Aorta (tissue), 5 donors: ENCODE results near the gene NR2F2. TPM values are rescaled to one million over a fixed set of nuclear protein-coding genes. Genes with fewer than 3 reads are reported as not detected.

Source experiments
- ATAC-seq: fragments of 200-7000 bp; cut with Tn5 transposase; one replicate; pipeline ENCODE4 v1.9.1; 2022; ENCODE audit warnings: moderate library complexity; ENCODE audit not compliant: low FRiP score
- DNase-seq, 2 donors: peaks; one replicate each; pipeline ENCODE4 v3.0.0-alpha.2; 2020
- H3K27ac ChIP-seq, 2 donors: one replicate each; pipeline ENCODE4 v1.5.1; 2013; ENCODE audit warnings: low read length in 2 of 2, mild to moderate bottlenecking in 2 of 2, moderate library complexity in 2 of 2, control low read depth in 1 of 2, inconsistent platforms in 1 of 2, low read depth in 1 of 2
- H3K27me3 ChIP-seq, 2 donors: one replicate each; pipeline ENCODE4 v1.6.1; 2013; ENCODE audit warnings: control low read depth in 1 of 2, low read length in 1 of 2, mild to moderate bottlenecking in 1 of 2, moderate library complexity in 1 of 2; ENCODE audit not compliant: insufficient read depth in 2 of 2, control insufficient read depth in 1 of 2
- H3K36me3 ChIP-seq, 2 donors: one replicate each; pipeline ENCODE4 v1.6.1; 2013; ENCODE audit warnings: control low read depth in 1 of 2, low read length in 1 of 2, mild to moderate bottlenecking in 1 of 2; ENCODE audit not compliant: insufficient read depth in 2 of 2, control insufficient read depth in 1 of 2
- H3K4me1 ChIP-seq, 2 donors: one replicate each; pipeline ENCODE4 v1.6.1; 2013; ENCODE audit warnings: low read length in 2 of 2, control low read depth in 1 of 2, mild to moderate bottlenecking in 1 of 2, moderate library complexity in 1 of 2; ENCODE audit not compliant: insufficient read depth in 2 of 2, control insufficient read depth in 1 of 2
- H3K4me3 ChIP-seq, 2 donors: one replicate each; pipeline ENCODE4 v1.5.1; 2013; ENCODE audit warnings: low read length in 2 of 2, control low read depth in 1 of 2, mild to moderate bottlenecking in 1 of 2
- H3K9me3 ChIP-seq: one replicate; pipeline ENCODE4 v1.6.1; 2013; ENCODE audit warnings: mild to moderate bottlenecking, low read length; ENCODE audit not compliant: control insufficient read depth
- WGBS, 2 donors: extraction: QIAGEN DNeasy Blood & Tissue Kit; methylation state at CpG; one replicate each; pipeline ENCODE4 v1.1.7; 2013; 5-methylcytosine and 5-hydroxymethylcytosine counted together
- intact Hi-C, 2 donors: fragments of 100-400 bp; cut with DNase I; formaldehyde crosslinking; loops; one replicate each; pipeline versions ENCODE4 v1.14.2 to v1.15.0; 2022
- polyA plus RNA-seq, 2 donors: library from polyadenylated mRNA; stranded (reverse); fragments of 200-250 nt; gene quantifications; one replicate each; pipeline ENCODE4 v1.2.3, GENCODE V29; 2013
- total RNA-seq, 2 donors: library from RNA; stranded (reverse); fragmentation: NEBNext Ultra II Directional; extraction: Animal tissue kit (Norgen Biotek cat#: 25700); gene quantifications; one replicate each; pipeline ENCODE4 v1.2.1, GENCODE V29; 2021
- donor health status: healthy with polysubstance abuse.
- donor health status: Bipolar disorder and iron deficiency.
- donor health status: DM: no; HTN: no; CAD: no.
- donor health status: DM: no; HTN: no; CAD: no.
- donor health status: DM: yes; HTN: yes; CAD: no.

The NR2F2 gene
- total and polyA plus RNA-seq, 4 donors, result 26.0 to 132 (median 108) TPM

GRCh38 chr15:96353416-96353929 lies 23.0 kb downstream of the NR2F2 start:
- no peaks in the 10 kb centered on the region for H3K36me3 ChIP-seq
- ATAC-seq (no peak), DNase-seq (no peak)
- no peaks in the 10 kb centered on the region for H3K4me1 ChIP-seq
- H3K27me3 ChIP-seq, result no peaks in the 10 kb centered on the region
- 85 to 88% methylated on average over 25 of the region's 25 CpGs for WGBS, 2 donors
- no peak overlapping the region for H3K27ac ChIP-seq
- H3K9me3 ChIP-seq, result no peaks in the 10 kb centered on the region
- no peak overlapping the region for H3K4me3 ChIP-seq
- intact Hi-C loops, result loop anchor here in 1 of 2 donors (5.0 to 10.0 kb wide), 2 partner anchors 1189 to 1426 kb away; no protein-coding TSS in a partner anchor

GRCh38 chr15:96353930-96354730 lies 23.6 kb downstream of the NR2F2 start:
- DNase-seq (peak; percentile 71 to 89), ATAC-seq (peak; percentile 63)
- intact Hi-C loops, result loop anchor here in 1 of 2 donors (5.0 to 10.0 kb wide), 2 partner anchors 1189 to 1427 kb away; no protein-coding TSS in a partner anchor
- Histone ChIP-seq H3K27me3 (no peaks in the 10 kb centered on the region), H3K4me3 (peak overlapping the region; percentile 57 to 94), H3K27ac (peak overlapping the region in 1 of 2 donors; percentile 83), H3K36me3 (no peaks in the 10 kb centered on the region), H3K9me3 (no peaks in the 10 kb centered on the region), H3K4me1 (no peaks in the 10 kb centered on the region)
- 12 to 13% methylated on average over 56 to 67 of the region's 67 CpGs for WGBS, 2 donors

GRCh38 chr15:96354731-96355567 lies 24.4 kb downstream of the NR2F2 start:
- Histone ChIP-seq H3K4me3 (peak overlapping the region; percentile 57 to 94), H3K4me1 (no peaks in the 10 kb centered on the region), H3K27me3 (no peaks in the 10 kb centered on the region), H3K27ac (peak overlapping the region in 1 of 2 donors; percentile 83), H3K9me3 (no peaks in the 10 kb centered on the region), H3K36me3 (no peaks in the 10 kb centered on the region)
- 16 to 26% methylated on average over 15 of the region's 15 CpGs for WGBS, 2 donors
- peak; percentile 78 for ATAC-seq
- intact Hi-C loops, result loop anchor here in 1 of 2 donors (5.0 to 10.0 kb wide), 3 partner anchors 52 to 1428 kb away; no protein-coding TSS in a partner anchor
- DNase-seq, result no peak

- Histone ChIP-seq H3K9me3 (no peaks in the 10 kb centered on the region), H3K4me3 (no peak overlapping the region), H3K27ac (no peak overlapping the region), H3K36me3 (no peaks in the 10 kb centered on the region), H3K4me1 (no peaks in the 10 kb centered on the region), H3K27me3 (no peaks in the 10 kb centered on the region)
- peak; percentile 26 to 67 for DNase-seq
- no peak for ATAC-seq
- 79 to 83% methylated on average over 7 of the region's 7 CpGs for WGBS, 2 donors
- intact Hi-C loops, result loop anchor here in 1 of 2 donors (5.0 to 10.0 kb wide), 2 partner anchors 52 to 1191 kb away; no protein-coding TSS in a partner anchor
Measured at GRCh38 chr15:96355568-96356187, 25.2 kb downstream of the NR2F2 start.

- WGBS, 2 donors, result 1% methylated on average over 67 of the region's 67 CpGs
- no peaks in the 10 kb centered on the region for H3K36me3 ChIP-seq
- peak overlapping the region; percentile 62 to 66 for H3K4me3 ChIP-seq
- intact Hi-C loops, result loop anchor here in 1 of 2 donors (5.0 to 10.0 kb wide), 2 partner anchors 51 to 1192 kb away; no protein-coding TSS in a partner anchor
- DNase-seq (peak; percentile 81 to 96), ATAC-seq (peak; percentile 80)
- H3K27ac ChIP-seq, result no peak overlapping the region
- H3K4me1 ChIP-seq, result no peaks in the 10 kb centered on the region
- no peaks in the 10 kb centered on the region for H3K27me3 ChIP-seq
- no peaks in the 10 kb centered on the region for H3K9me3 ChIP-seq
Measured at GRCh38 chr15:96356494-96357455, 26.3 kb downstream of the NR2F2 start.

- H3K27ac ChIP-seq, result no peak overlapping the region
- DNase-seq (no peak), ATAC-seq (no peak)
- no peak overlapping the region for H3K4me3 ChIP-seq
- H3K36me3 ChIP-seq, result no peaks in the 10 kb centered on the region
- intact Hi-C loops, result loop anchor here in 1 of 2 donors (5.0 to 10.0 kb wide), 2 partner anchors 49 to 1193 kb away; no protein-coding TSS in a partner anchor
- H3K9me3 ChIP-seq, result no peaks in the 10 kb centered on the region
- H3K4me1 ChIP-seq, result no peaks in the 10 kb centered on the region
- WGBS, 2 donors, result 89 to 91% methylated on average over 31 of the region's 31 CpGs
- no peaks in the 10 kb centered on the region for H3K27me3 ChIP-seq
Measured at GRCh38 chr15:96358001-96358801, 27.7 kb downstream of the NR2F2 start.
